ENCODE measurements around the gene SF3B6. TPM values are rescaled to one million over a fixed set of nuclear protein-coding genes. Genes with fewer than 3 reads are reported as not detected.

Gene SF3B6
- total and polyA plus RNA-seq, 8 donors: 16.7 to 65.4 (median 33.4) TPM

GRCh38 chr2:24121469-24121868 is 45.3 kb upstream of the SF3B6 start:
- FAIRE-seq: no peak
- TF ChIP-seq, protein P1, sequence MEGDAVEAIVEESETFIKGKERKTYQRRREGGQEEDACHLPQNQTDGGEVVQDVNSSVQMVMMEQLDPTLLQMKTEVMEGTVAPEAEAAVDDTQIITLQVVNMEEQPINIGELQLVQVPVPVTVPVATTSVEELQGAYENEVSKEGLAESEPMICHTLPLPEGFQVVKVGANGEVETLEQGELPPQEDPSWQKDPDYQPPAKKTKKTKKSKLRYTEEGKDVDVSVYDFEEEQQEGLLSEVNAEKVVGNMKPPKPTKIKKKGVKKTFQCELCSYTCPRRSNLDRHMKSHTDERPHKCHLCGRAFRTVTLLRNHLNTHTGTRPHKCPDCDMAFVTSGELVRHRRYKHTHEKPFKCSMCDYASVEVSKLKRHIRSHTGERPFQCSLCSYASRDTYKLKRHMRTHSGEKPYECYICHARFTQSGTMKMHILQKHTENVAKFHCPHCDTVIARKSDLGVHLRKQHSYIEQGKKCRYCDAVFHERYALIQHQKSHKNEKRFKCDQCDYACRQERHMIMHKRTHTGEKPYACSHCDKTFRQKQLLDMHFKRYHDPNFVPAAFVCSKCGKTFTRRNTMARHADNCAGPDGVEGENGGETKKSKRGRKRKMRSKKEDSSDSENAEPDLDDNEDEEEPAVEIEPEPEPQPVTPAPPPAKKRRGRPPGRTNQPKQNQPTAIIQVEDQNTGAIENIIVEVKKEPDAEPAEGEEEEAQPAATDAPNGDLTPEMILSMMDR (IDR thresholded peaks at IDR 0.05): no peak
- Histone ChIP-seq H3K4me1 (peaks cover 0 to 10% (median 5%) of the 10 kb centered on the region in 3 donors), H3K27me3 (no peaks in the 10 kb centered on the region), H3K36me3 (no peaks in the 10 kb centered on the region), H3K27ac (no peak overlapping the region), H3K9me3 (no peaks in the 10 kb centered on the region), H3K4me3 (no peak overlapping the region)
- 80 to 83% methylated on average over 4 of the region's 4 CpGs for WGBS, 2 donors
- no peak for DNase-seq
- ATAC-seq: no peak
- intact Hi-C loops (cut with DNase I): no loop called here

DNA sequence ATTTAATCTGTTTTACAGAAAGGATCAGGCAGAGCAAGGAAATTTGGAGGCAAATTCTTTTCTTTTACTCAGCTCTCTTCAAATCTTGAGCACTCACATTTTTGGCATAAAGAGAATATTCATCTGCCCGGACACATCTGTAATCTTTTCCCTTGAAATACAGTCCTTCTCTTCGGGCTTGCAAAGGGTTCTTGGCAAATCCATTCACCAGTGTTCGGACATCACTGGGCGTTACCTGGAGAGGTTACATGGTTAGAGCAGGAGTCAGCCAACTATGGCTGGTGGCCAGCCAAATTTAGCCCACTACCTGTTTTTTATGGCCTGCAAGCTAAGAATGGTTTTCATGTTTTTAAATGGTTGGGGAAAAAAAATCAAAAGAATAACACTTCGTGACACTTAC is 44.9 kb upstream of the SF3B6 start:
- Histone ChIP-seq H3K27ac (no peak overlapping the region), H3K27me3 (no peaks in the 10 kb centered on the region), H3K9me3 (no peaks in the 10 kb centered on the region), H3K4me1 (peaks cover 0 to 10% (median 5%) of the 10 kb centered on the region in 3 donors), H3K36me3 (no peaks in the 10 kb centered on the region), H3K4me3 (no peak overlapping the region)
- FAIRE-seq (no peak), DNase-seq (no peak), ATAC-seq (no peak)
- WGBS, 2 donors: 86 to 90% methylated on average over 5 of the region's 5 CpGs
- TF ChIP-seq, protein P1 (IDR thresholded peaks at IDR 0.05): no peak
- intact Hi-C loops (cut with DNase I): no loop called here

- TF ChIP-seq, protein P1 (IDR thresholded peaks at IDR 0.05): no peak
- H3K4me1 ChIP-seq: peaks cover 0 to 5% (median 4%) of the 10 kb centered on the region in 3 donors
- no peaks in the 10 kb centered on the region for H3K36me3 ChIP-seq
- DNase-seq: no peak
- WGBS, 2 donors: 52 to 55% methylated on average over 1 of the region's 1 CpG
- FAIRE-seq: no peak
- ATAC-seq: no peak
- no peak overlapping the region for H3K4me3 ChIP-seq
- no peak overlapping the region for H3K27ac ChIP-seq
- intact Hi-C loops (cut with DNase I): no loop called here
- no peaks in the 10 kb centered on the region for H3K9me3 ChIP-seq
- H3K27me3 ChIP-seq: no peaks in the 10 kb centered on the region
Observed at GRCh38 chr2:24117902-24118301, 41.8 kb upstream of the SF3B6 start.

- H3K27ac ChIP-seq: no peak overlapping the region
- intact Hi-C loops (cut with DNase I): no loop called here
- WGBS, 2 donors: 47% methylated on average over 2 of the region's 2 CpGs
- TF ChIP-seq, protein P1 (IDR thresholded peaks at IDR 0.05): no peak
- H3K27me3 ChIP-seq: no peaks in the 10 kb centered on the region
- DNase-seq (no peak), ATAC-seq (no peak), FAIRE-seq (no peak)
- H3K36me3 ChIP-seq: no peaks in the 10 kb centered on the region
- no peaks in the 10 kb centered on the region for H3K9me3 ChIP-seq
- no peaks in the 10 kb centered on the region for H3K4me1 ChIP-seq
- no peak overlapping the region for H3K4me3 ChIP-seq
Observed at GRCh38 chr2:24115057-24115456, 38.9 kb upstream of the SF3B6 start.

- DNase-seq: no peak
- TF ChIP-seq, protein P1 (IDR thresholded peaks at IDR 0.05): no peak
- Histone ChIP-seq H3K4me1 (no peaks in the 10 kb centered on the region), H3K36me3 (no peaks in the 10 kb centered on the region), H3K9me3 (no peaks in the 10 kb centered on the region), H3K27me3 (no peaks in the 10 kb centered on the region), H3K27ac (no peak overlapping the region), H3K4me3 (no peak overlapping the region)
- intact Hi-C loops (cut with DNase I): no loop called here
- no peak for ATAC-seq
- FAIRE-seq: no peak
- 67 to 72% methylated on average over 2 of the region's 2 CpGs for WGBS, 2 donors
Observed at GRCh38 chr2:24111407-24111901, 35.3 kb upstream of the SF3B6 start.

All from pancreas (tissue), 10 donors.